ENCODE data around the gene SLC26A6. TPM values are rescaled to one million over a fixed set of nuclear protein-coding genes. Genes with fewer than 3 reads are reported as not detected.

Gene SLC26A6
- total RNA-seq, 1 experiment from 2014 or later: 58.9 TPM

DNA sequence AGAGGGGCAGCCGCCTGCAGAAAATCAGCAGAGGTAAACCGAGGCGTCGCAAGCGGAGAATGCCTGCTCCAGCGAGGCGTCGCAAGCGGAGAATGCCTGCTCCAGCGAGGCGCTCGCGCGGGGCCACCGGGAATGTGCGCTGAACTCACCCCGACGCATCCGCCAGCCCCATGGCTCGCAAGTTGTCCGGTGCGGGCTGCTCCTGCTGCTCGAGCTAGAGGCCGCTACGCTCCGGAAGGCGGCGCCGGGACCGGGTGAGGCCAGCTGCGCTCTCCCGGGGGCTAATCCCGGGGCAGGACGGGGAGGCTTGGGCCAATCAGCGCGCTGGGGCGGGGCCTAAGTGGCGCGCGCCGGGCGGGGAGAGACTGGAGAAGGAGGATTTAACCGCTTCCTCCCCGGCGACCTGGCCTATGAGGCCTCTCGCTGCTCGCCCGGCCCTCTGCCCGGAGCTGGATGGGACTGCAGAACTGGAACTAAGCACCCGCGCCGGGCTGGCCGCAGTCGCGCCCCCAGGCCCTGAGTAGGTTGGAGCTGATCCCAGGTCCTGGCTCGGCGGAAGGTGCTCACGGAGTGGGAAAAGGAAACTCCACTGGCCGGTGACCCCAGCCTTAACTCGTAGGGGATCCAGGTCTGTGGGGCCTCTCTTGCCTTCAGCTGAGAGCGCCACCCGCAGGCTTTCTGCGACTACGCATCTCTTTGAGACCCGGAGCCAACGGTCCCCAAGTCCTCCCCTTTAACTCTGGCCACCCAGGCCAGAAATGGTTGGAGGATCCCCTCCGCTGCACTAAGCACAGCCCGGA lies at the start of gene SLC26A6 (continued):
- TF ChIP-seq, protein P1, sequence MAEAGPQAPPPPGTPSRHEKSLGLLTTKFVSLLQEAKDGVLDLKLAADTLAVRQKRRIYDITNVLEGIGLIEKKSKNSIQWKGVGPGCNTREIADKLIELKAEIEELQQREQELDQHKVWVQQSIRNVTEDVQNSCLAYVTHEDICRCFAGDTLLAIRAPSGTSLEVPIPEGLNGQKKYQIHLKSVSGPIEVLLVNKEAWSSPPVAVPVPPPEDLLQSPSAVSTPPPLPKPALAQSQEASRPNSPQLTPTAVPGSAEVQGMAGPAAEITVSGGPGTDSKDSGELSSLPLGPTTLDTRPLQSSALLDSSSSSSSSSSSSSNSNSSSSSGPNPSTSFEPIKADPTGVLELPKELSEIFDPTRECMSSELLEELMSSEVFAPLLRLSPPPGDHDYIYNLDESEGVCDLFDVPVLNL (CRISPR knock-in tag; IDR thresholded peaks at IDR 0.05; ENCODE audit: borderline replicate concordance, low read depth): 0 out of 2 replicates have a peak, but pooled peaks have one; percentile 17
- TF ChIP-seq, protein P2, sequence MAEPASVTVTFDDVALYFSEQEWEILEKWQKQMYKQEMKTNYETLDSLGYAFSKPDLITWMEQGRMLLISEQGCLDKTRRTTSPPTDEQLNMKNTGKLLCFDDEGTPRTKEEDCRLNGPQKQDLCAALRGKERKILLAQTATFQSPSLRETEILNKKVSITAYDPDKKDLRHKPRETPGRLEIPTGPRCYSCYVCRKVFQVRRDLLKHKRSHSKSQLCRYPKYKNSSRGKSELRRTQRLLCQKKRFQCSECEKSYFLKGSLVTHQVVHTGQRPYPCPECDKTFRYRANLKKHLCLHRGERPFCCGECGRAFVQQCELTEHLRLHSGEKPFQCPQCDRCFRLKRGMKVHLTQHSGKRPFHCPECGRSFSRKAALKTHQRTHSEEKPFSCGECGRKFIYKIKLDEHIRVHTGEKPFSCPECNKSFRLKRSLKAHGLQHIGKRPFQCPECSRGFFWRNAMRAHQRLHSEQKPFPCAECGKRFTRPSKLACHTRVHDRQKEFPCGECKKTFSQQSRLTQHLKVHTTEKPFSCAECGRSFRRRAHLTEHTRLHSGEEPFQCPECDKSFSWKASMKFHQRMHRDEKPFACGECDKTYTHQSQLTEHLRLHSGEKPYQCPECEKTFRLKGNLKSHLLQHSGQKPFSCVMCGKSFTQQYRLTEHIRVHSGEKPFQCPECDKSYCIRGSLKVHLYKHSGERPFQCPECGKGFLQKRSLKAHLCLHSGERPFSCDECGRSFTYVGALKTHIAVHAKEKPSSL (CRISPR knock-in tag; conservative IDR thresholded peaks at IDR 0.05): no peak
- TF ChIP-seq, protein P3, sequence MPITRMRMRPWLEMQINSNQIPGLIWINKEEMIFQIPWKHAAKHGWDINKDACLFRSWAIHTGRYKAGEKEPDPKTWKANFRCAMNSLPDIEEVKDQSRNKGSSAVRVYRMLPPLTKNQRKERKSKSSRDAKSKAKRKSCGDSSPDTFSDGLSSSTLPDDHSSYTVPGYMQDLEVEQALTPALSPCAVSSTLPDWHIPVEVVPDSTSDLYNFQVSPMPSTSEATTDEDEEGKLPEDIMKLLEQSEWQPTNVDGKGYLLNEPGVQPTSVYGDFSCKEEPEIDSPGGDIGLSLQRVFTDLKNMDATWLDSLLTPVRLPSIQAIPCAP (CRISPR knock-in tag; IDR thresholded peaks at IDR 0.05): peak; percentile 84; the same call in 1 of the 2 replicates
- TF ChIP-seq ZBTB21 (CRISPR knock-in tag; IDR thresholded peaks at IDR 0.05; ENCODE audit: borderline replicate concordance) (no peak), ATF1 (CRISPR knock-in tag; IDR thresholded peaks at IDR 0.05) (no peak), ZNF396 (CRISPR knock-in tag; IDR thresholded peaks at IDR 0.05; ENCODE audit: borderline replicate concordance) (no peak), JUN (CRISPR knock-in tag; IDR thresholded peaks at IDR 0.05) (no peak), PRRX2 (CRISPR knock-in tag; IDR thresholded peaks at IDR 0.05) (no peak)
- TF ChIP-seq, protein P4, sequence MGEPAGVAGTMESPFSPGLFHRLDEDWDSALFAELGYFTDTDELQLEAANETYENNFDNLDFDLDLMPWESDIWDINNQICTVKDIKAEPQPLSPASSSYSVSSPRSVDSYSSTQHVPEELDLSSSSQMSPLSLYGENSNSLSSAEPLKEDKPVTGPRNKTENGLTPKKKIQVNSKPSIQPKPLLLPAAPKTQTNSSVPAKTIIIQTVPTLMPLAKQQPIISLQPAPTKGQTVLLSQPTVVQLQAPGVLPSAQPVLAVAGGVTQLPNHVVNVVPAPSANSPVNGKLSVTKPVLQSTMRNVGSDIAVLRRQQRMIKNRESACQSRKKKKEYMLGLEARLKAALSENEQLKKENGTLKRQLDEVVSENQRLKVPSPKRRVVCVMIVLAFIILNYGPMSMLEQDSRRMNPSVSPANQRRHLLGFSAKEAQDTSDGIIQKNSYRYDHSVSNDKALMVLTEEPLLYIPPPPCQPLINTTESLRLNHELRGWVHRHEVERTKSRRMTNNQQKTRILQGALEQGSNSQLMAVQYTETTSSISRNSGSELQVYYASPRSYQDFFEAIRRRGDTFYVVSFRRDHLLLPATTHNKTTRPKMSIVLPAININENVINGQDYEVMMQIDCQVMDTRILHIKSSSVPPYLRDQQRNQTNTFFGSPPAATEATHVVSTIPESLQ (CRISPR knock-in tag; IDR thresholded peaks at IDR 0.05): no peak
- TF ChIP-seq, protein P5, sequence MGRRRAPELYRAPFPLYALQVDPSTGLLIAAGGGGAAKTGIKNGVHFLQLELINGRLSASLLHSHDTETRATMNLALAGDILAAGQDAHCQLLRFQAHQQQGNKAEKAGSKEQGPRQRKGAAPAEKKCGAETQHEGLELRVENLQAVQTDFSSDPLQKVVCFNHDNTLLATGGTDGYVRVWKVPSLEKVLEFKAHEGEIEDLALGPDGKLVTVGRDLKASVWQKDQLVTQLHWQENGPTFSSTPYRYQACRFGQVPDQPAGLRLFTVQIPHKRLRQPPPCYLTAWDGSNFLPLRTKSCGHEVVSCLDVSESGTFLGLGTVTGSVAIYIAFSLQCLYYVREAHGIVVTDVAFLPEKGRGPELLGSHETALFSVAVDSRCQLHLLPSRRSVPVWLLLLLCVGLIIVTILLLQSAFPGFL (CRISPR knock-in tag; IDR thresholded peaks at IDR 0.05; ENCODE audit: borderline replicate concordance): no peak
- TF ChIP-seq, protein P6, sequence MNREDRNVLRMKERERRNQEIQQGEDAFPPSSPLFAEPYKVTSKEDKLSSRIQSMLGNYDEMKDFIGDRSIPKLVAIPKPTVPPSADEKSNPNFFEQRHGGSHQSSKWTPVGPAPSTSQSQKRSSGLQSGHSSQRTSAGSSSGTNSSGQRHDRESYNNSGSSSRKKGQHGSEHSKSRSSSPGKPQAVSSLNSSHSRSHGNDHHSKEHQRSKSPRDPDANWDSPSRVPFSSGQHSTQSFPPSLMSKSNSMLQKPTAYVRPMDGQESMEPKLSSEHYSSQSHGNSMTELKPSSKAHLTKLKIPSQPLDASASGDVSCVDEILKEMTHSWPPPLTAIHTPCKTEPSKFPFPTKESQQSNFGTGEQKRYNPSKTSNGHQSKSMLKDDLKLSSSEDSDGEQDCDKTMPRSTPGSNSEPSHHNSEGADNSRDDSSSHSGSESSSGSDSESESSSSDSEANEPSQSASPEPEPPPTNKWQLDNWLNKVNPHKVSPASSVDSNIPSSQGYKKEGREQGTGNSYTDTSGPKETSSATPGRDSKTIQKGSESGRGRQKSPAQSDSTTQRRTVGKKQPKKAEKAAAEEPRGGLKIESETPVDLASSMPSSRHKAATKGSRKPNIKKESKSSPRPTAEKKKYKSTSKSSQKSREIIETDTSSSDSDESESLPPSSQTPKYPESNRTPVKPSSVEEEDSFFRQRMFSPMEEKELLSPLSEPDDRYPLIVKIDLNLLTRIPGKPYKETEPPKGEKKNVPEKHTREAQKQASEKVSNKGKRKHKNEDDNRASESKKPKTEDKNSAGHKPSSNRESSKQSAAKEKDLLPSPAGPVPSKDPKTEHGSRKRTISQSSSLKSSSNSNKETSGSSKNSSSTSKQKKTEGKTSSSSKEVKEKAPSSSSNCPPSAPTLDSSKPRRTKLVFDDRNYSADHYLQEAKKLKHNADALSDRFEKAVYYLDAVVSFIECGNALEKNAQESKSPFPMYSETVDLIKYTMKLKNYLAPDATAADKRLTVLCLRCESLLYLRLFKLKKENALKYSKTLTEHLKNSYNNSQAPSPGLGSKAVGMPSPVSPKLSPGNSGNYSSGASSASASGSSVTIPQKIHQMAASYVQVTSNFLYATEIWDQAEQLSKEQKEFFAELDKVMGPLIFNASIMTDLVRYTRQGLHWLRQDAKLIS (CRISPR knock-in tag; IDR thresholded peaks at IDR 0.05; ENCODE audit: borderline replicate concordance): no peak
- TF ChIP-seq, protein P7, sequence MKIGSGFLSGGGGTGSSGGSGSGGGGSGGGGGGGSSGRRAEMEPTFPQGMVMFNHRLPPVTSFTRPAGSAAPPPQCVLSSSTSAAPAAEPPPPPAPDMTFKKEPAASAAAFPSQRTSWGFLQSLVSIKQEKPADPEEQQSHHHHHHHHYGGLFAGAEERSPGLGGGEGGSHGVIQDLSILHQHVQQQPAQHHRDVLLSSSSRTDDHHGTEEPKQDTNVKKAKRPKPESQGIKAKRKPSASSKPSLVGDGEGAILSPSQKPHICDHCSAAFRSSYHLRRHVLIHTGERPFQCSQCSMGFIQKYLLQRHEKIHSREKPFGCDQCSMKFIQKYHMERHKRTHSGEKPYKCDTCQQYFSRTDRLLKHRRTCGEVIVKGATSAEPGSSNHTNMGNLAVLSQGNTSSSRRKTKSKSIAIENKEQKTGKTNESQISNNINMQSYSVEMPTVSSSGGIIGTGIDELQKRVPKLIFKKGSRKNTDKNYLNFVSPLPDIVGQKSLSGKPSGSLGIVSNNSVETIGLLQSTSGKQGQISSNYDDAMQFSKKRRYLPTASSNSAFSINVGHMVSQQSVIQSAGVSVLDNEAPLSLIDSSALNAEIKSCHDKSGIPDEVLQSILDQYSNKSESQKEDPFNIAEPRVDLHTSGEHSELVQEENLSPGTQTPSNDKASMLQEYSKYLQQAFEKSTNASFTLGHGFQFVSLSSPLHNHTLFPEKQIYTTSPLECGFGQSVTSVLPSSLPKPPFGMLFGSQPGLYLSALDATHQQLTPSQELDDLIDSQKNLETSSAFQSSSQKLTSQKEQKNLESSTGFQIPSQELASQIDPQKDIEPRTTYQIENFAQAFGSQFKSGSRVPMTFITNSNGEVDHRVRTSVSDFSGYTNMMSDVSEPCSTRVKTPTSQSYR (CRISPR knock-in tag; IDR thresholded peaks at IDR 0.05): 0 out of 2 replicates have a peak, but pooled peaks have one; percentile 47
- TF ChIP-seq, protein P8, sequence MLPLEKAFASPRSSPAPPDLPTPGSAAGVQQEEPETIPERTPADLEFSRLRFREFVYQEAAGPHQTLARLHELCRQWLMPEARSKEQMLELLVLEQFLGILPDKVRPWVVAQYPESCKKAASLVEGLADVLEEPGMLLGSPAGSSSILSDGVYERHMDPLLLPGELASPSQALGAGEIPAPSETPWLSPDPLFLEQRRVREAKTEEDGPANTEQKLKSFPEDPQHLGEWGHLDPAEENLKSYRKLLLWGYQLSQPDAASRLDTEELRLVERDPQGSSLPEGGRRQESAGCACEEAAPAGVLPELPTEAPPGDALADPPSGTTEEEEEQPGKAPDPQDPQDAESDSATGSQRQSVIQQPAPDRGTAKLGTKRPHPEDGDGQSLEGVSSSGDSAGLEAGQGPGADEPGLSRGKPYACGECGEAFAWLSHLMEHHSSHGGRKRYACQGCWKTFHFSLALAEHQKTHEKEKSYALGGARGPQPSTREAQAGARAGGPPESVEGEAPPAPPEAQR (CRISPR knock-in tag; IDR thresholded peaks at IDR 0.05): no peak
- TF ChIP-seq, protein P9, sequence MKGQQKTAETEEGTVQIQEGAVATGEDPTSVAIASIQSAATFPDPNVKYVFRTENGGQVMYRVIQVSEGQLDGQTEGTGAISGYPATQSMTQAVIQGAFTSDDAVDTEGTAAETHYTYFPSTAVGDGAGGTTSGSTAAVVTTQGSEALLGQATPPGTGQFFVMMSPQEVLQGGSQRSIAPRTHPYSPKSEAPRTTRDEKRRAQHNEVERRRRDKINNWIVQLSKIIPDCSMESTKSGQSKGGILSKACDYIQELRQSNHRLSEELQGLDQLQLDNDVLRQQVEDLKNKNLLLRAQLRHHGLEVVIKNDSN (CRISPR knock-in tag; IDR thresholded peaks at IDR 0.05): no peak
- TF ChIP-seq, protein P10, sequence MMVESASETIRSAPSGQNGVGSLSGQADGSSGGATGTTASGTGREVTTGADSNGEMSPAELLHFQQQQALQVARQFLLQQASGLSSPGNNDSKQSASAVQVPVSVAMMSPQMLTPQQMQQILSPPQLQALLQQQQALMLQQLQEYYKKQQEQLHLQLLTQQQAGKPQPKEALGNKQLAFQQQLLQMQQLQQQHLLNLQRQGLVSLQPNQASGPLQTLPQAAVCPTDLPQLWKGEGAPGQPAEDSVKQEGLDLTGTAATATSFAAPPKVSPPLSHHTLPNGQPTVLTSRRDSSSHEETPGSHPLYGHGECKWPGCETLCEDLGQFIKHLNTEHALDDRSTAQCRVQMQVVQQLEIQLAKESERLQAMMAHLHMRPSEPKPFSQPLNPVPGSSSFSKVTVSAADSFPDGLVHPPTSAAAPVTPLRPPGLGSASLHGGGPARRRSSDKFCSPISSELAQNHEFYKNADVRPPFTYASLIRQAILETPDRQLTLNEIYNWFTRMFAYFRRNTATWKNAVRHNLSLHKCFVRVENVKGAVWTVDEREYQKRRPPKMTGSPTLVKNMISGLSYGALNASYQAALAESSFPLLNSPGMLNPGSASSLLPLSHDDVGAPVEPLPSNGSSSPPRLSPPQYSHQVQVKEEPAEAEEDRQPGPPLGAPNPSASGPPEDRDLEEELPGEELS (CRISPR knock-in tag; IDR thresholded peaks at IDR 0.05): peak; percentile 81; the same call in 1 of the 2 replicates
- TF ChIP-seq, protein P11, sequence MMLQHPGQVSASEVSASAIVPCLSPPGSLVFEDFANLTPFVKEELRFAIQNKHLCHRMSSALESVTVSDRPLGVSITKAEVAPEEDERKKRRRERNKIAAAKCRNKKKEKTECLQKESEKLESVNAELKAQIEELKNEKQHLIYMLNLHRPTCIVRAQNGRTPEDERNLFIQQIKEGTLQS (CRISPR knock-in tag; conservative IDR thresholded peaks at IDR 0.05): no peak

All from WTC11 (cell line).